Endodermal cell (in vitro differentiated cells): ENCODE results near the gene SLC2A4. TPM values are rescaled to one million over a fixed set of nuclear protein-coding genes. Genes with fewer than 3 reads are reported as not detected.
A peak's percentile ranks its signal among the peaks of the same experiment; 100 is the strongest.

Experiments
- DNase-seq: peaks from one replicate; pipeline ENCODE4 v3.0.0-alpha.2; 2017
- H3K27ac ChIP-seq: 2 replicates; pipeline ENCODE4 v1.5.1; 2013; ENCODE audit warnings: mild to moderate bottlenecking, low read depth, low read length, moderate library complexity
- H3K27me3 ChIP-seq: 2 replicates; pipeline ENCODE4 v1.6.1; 2013; ENCODE audit warnings: mild to moderate bottlenecking, low read length, moderate library complexity; ENCODE audit not compliant: insufficient read depth, control insufficient read depth, poor library complexity, severe bottlenecking
- H3K36me3 ChIP-seq: 2 replicates; pipeline ENCODE4 v1.7.0; 2013; ENCODE audit warnings: mild to moderate bottlenecking, low read length, moderate library complexity; ENCODE audit not compliant: control insufficient read depth, insufficient read depth
- H3K4me1 ChIP-seq: one replicate; pipeline ENCODE4 v1.7.0; 2013; ENCODE audit warnings: low read length; ENCODE audit not compliant: control insufficient read depth, insufficient read depth
- H3K4me3 ChIP-seq: 2 replicates; pipeline ENCODE4 v1.5.1; 2013; ENCODE audit warnings: mild to moderate bottlenecking, low read length, moderate library complexity
- H3K9ac ChIP-seq: 2 replicates; pipeline ENCODE4 v1.6.1; 2013; ENCODE audit warnings: mild to moderate bottlenecking, low read length, moderate library complexity; ENCODE audit not compliant: poor library complexity, severe bottlenecking; ENCODE audit errors: extremely low read depth
- H3K9me3 ChIP-seq: 2 replicates; pipeline ENCODE4 v1.6.1; 2013; ENCODE audit warnings: mild to moderate bottlenecking, low read length, moderate library complexity; ENCODE audit not compliant: control insufficient read depth
- H3K27ac Mint-ChIP-seq: 2 replicates; pipeline ENCODE4 v1.8.0; 2020; ENCODE audit warnings: mixed read lengths
- H3K27me3 Mint-ChIP-seq: 2 replicates; pipeline ENCODE4 v1.8.0; 2021; ENCODE audit warnings: mild to moderate bottlenecking, mixed read lengths; ENCODE audit not compliant: insufficient read depth
- H3K36me3 Mint-ChIP-seq: 2 replicates; pipeline ENCODE4 v1.8.0; 2020; ENCODE audit warnings: low read depth, mixed read lengths
- H3K4me1 Mint-ChIP-seq: 2 replicates; pipeline ENCODE4 v1.8.0; 2020; ENCODE audit warnings: mixed read lengths
- H3K4me3 Mint-ChIP-seq: 2 replicates; pipeline ENCODE4 v1.8.0; 2020; ENCODE audit warnings: mild to moderate bottlenecking, moderate library complexity, mixed read lengths
- H3K9me3 Mint-ChIP-seq: 2 replicates; pipeline ENCODE4 v1.8.0; 2020; ENCODE audit warnings: mild to moderate bottlenecking, mixed read lengths
- WGBS, 2 experiments: methylation state at CpG; one replicate each; pipeline versions ENCODE4 v1.1.5 to v1.1.7; 2013; ENCODE audit warnings: missing lambda C conversion rate in 2 of 2, mixed read lengths in 1 of 2; ENCODE audit not compliant: insufficient coverage in 1 of 2, insufficient read length in 1 of 2; 5-methylcytosine and 5-hydroxymethylcytosine counted together
- total RNA-seq, 2 donors: library from RNA; stranded (reverse); fragmentation: NEBNext Ultra II Directional in 1 of 2; extraction: Animal tissue kit (Norgen Biotek cat#: 25700) in 1 of 2; gene quantifications; 2 replicates in 1 of 2; 3 replicates in 1 of 2; pipeline ENCODE4 v1.2.1, GENCODE V29; 2021
- TF ChIP-seq, protein P1 (sequence below): fragments of 200-600 bp; sonication (generic); conservative IDR thresholded peaks from 2 replicates; pipeline ENCODE4 v1.5.0; 2021; ENCODE audit warnings: antibody characterized with exemption, mild to moderate bottlenecking

SLC2A4 gene
- total RNA-seq, 2 donors from 2014 or later = 2.2 to 5.4 TPM

DNA sequence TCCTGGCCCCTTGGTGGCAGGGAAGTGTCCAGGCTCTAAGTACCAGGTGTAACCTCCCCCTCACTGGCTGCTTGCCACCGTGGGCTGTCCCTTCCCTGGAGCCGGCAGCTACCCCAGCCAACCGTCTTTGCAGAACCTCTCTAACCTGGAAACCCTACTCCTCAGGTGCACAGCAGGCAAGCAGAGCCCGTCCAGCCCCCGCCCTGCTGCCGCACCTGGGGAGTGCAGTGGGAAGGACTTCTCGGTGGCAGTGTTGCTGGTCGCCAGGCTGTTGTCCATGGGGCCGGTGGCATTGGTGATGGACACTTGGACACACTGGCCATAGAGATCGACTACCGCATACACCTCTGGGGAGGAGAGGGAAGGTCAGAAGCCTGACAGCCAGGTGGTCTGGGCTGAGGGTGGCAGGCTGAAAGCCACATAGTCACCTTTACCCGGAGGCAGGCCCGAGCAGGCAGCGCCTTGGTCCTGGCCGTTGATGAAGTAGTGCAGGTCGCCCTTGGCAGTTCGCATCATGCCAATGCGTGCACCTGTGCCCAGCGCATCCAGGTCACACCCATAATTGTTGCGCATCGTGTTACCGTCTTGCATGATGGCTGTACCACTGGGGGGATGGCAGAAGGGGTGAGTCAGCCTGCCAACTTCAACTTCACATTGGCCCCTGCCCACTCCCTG is 41.1 kb downstream of the SLC2A4 start:
- H3K27ac Mint-ChIP-seq = no peak overlapping the region
- Histone ChIP-seq H3K36me3 (peaks cover 60% of the 10 kb centered on the region), H3K9me3 (no peaks in the 10 kb centered on the region), H3K27ac (no peak overlapping the region), H3K9ac (no peak overlapping the region), H3K4me1 (no peaks in the 10 kb centered on the region), H3K4me3 (no peak overlapping the region), H3K27me3 (no peaks in the 10 kb centered on the region)
- H3K4me1 Mint-ChIP-seq = no peaks in the 10 kb centered on the region
- no peaks in the 10 kb centered on the region for H3K27me3 Mint-ChIP-seq
- 93 to 95% methylated on average over 18 to 22 of the region's 22 CpGs for WGBS, 2 experiments
- DNase-seq = no peak
- no peaks in the 10 kb centered on the region for H3K9me3 Mint-ChIP-seq
- TF ChIP-seq, protein P1, sequence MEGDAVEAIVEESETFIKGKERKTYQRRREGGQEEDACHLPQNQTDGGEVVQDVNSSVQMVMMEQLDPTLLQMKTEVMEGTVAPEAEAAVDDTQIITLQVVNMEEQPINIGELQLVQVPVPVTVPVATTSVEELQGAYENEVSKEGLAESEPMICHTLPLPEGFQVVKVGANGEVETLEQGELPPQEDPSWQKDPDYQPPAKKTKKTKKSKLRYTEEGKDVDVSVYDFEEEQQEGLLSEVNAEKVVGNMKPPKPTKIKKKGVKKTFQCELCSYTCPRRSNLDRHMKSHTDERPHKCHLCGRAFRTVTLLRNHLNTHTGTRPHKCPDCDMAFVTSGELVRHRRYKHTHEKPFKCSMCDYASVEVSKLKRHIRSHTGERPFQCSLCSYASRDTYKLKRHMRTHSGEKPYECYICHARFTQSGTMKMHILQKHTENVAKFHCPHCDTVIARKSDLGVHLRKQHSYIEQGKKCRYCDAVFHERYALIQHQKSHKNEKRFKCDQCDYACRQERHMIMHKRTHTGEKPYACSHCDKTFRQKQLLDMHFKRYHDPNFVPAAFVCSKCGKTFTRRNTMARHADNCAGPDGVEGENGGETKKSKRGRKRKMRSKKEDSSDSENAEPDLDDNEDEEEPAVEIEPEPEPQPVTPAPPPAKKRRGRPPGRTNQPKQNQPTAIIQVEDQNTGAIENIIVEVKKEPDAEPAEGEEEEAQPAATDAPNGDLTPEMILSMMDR = no peak
- no peak overlapping the region for H3K4me3 Mint-ChIP-seq
- peaks cover 58% of the 10 kb centered on the region for H3K36me3 Mint-ChIP-seq

DNA sequence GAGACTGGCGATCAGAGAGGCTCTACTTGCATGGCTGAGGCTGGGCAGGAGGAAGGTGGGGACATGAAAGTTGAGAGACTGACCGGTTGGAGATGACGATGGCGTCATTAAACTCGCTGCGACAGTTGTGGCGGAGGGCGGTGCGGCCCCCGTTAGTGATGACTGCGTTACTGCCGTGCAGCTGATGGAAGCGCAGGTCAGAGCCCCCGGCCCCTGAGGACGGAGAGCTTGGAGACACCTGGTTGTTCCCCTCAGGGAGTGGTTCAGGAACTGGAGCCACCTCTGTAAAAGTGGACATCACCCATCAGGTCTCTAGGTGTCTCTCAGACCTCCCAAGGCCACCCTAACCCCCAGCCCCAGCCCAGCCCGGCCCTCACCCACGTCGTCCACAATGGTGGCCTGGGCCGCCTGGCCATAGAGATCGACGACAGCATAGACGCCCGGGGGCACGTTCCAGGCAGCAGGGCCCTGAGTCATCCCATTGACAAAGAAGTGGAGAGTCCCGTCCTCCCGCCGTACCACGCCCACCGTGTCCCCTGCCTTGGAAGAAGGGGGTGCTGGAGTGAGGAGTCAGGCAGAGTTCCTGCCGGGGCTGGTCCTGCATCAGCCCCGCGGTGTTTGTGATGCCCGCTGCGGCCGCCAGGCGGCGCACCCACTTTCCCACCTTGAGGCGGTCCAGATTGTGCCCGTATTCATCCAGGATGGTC is 42.4 kb downstream of the SLC2A4 start:
- WGBS, 2 experiments = 75 to 86% methylated on average over 20 to 39 of the region's 39 CpGs
- H3K4me1 Mint-ChIP-seq = peaks cover 10% of the 10 kb centered on the region

DNA sequence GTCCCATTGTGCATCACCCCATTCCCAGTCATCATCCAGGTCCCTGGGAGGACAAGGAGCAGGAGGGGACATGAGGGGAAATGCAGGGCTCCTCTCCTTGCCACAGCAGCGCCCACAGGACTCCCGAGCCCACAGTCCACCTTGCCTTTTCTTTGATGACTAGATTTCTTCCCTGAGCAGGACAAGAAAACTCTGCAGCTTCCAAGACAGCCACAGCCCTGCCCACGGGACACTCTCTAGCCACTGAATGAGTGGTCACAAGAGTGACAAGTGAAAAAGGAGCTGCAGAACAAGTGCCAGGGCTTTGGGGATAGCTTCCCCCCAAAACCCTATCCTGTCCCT is 42.9 kb downstream of the SLC2A4 start:
- DNase-seq = no peak
- no peaks in the 10 kb centered on the region for H3K9me3 Mint-ChIP-seq
- Histone ChIP-seq H3K27me3 (no peaks in the 10 kb centered on the region), H3K4me3 (no peak overlapping the region), H3K27ac (no peak overlapping the region), H3K9me3 (no peaks in the 10 kb centered on the region), H3K36me3 (peaks cover 48% of the 10 kb centered on the region), H3K9ac (no peak overlapping the region), H3K4me1 (no peaks in the 10 kb centered on the region)
- WGBS, 2 experiments = 89 to 92% methylated on average over 2 to 3 of the region's 3 CpGs
- no peak overlapping the region for H3K4me3 Mint-ChIP-seq
- TF ChIP-seq, protein P1 = no peak
- H3K36me3 Mint-ChIP-seq = peaks cover 45% of the 10 kb centered on the region
- peak overlapping the region; percentile 70 for H3K27ac Mint-ChIP-seq
- peaks cover 10% of the 10 kb centered on the region for H3K4me1 Mint-ChIP-seq
- no peaks in the 10 kb centered on the region for H3K27me3 Mint-ChIP-seq

More for the DNA sequence above, 42.4 kb downstream of the SLC2A4 start:
- Histone ChIP-seq H3K36me3 (peaks cover 51% of the 10 kb centered on the region), H3K27me3 (no peaks in the 10 kb centered on the region), H3K9ac (no peak overlapping the region), H3K4me3 (no peak overlapping the region), H3K4me1 (no peaks in the 10 kb centered on the region), H3K9me3 (no peaks in the 10 kb centered on the region), H3K27ac (no peak overlapping the region)
- peak overlapping the region; percentile 70 for H3K27ac Mint-ChIP-seq
- peak; percentile 97 for DNase-seq
- H3K36me3 Mint-ChIP-seq = peaks cover 48% of the 10 kb centered on the region
- no peak overlapping the region for H3K4me3 Mint-ChIP-seq
- H3K27me3 Mint-ChIP-seq = no peaks in the 10 kb centered on the region
- no peaks in the 10 kb centered on the region for H3K9me3 Mint-ChIP-seq
- TF ChIP-seq, protein P1 = peak; percentile 94
